DOHH2 (cell line): ENCODE results near the gene POLA2.

Source experiments
- H3F3A ChIP-seq: fragments of 200-600 bp; sonication (generic), shearing (Covaris generic); 2 replicates; pipeline ENCODE4 v1.6.0; 2016; ENCODE audit warnings: antibody characterized with exemption, mild to moderate bottlenecking; ENCODE audit not compliant: control insufficient read depth, insufficient read depth
- H3K27ac ChIP-seq: fragments of 200-600 bp; sonication (generic); 2 replicates; pipeline ENCODE4 v1.5.1; 2014; ENCODE audit warnings: low read depth, mild to moderate bottlenecking, low read length, moderate library complexity
- H3K27me3 ChIP-seq: fragments of 200-600 bp; sonication (generic); 2 replicates; pipeline ENCODE4 v1.6.1; 2014; ENCODE audit warnings: mild to moderate bottlenecking, low read length, mixed read lengths; ENCODE audit not compliant: control insufficient read depth
- H3K36me3 ChIP-seq: fragments of 200-600 bp; sonication (generic); 2 replicates; pipeline ENCODE4 v1.6.1; 2014; ENCODE audit warnings: mild to moderate bottlenecking, low read length, moderate library complexity, mixed read lengths; ENCODE audit not compliant: control insufficient read depth
- H3K4me1 ChIP-seq: fragments of 200-600 bp; sonication (generic); 2 replicates; pipeline ENCODE4 v1.6.1; 2014; ENCODE audit warnings: mild to moderate bottlenecking, low read length, mixed read lengths; ENCODE audit not compliant: control insufficient read depth
- H3K4me2 ChIP-seq: fragments of 200-600 bp; sonication (generic); 2 replicates; pipeline ENCODE4 v1.6.0; 2014; ENCODE audit warnings: mild to moderate bottlenecking, low read length, moderate library complexity
- H3K4me3 ChIP-seq: fragments of 200-600 bp; sonication (generic); 2 replicates; pipeline ENCODE4 v1.5.1; 2014; ENCODE audit warnings: mild to moderate bottlenecking, low read length, mixed read lengths
- H3K79me2 ChIP-seq: fragments of 200-600 bp; sonication (generic); 2 replicates; pipeline ENCODE4 v1.6.1; 2014; ENCODE audit warnings: mild to moderate bottlenecking, low read length, mixed read lengths; ENCODE audit not compliant: control insufficient read depth
- H3K9me2 ChIP-seq: fragments of 200-600 bp; sonication (generic); replicated peaks from 2 replicates; pipeline ENCODE4 v1.6.1; 2014; ENCODE audit warnings: mild to moderate bottlenecking, low read length, mixed read lengths; ENCODE audit not compliant: control insufficient read depth
- H3K9me3 ChIP-seq: fragments of 200-600 bp; sonication (generic); 2 replicates; pipeline ENCODE4 v1.6.1; 2014; ENCODE audit warnings: antibody characterized with exemption, low read length, mixed read lengths; ENCODE audit not compliant: control insufficient read depth, insufficient read depth
- H4K20me1 ChIP-seq: fragments of 200-600 bp; sonication (generic); 2 replicates; pipeline ENCODE4 v1.6.0; 2014; ENCODE audit warnings: low read depth, mild to moderate bottlenecking, antibody characterized with exemption, low read length, moderate library complexity; ENCODE audit not compliant: control insufficient read depth, insufficient read depth
- EZH2phosphoT487 ChIP-seq: fragments of 200-600 bp; sonication (generic); IDR thresholded peaks from 2 replicates; pipeline ENCODE4 v1.6.1; 2017; ENCODE audit warnings: borderline replicate concordance, mild to moderate bottlenecking, antibody characterized with exemption, low read length, moderate library complexity, mixed read lengths
- TF ChIP-seq, protein P1 (sequence below): fragments of 200-600 bp; sonication (generic); IDR thresholded peaks from one replicate; pipeline ENCODE4 v1.5.1; 2014; ENCODE audit warnings: antibody characterized with exemption, mild to moderate bottlenecking, low read depth, low read length; ENCODE audit not compliant: poor library complexity, severe bottlenecking

POLA2 gene

GRCh38 chr11:65221026-65221425 is 40.7 kb upstream of the POLA2 start:
- Histone ChIP-seq H3K36me3 (no peaks in the 10 kb centered on the region), H3K79me2 (no peaks in the 10 kb centered on the region), H3F3A (no peaks in the 10 kb centered on the region), H3K4me1 (peaks cover 14% of the 10 kb centered on the region), H3K27ac (no peak overlapping the region), H3K27me3 (no peaks in the 10 kb centered on the region), H4K20me1 (no peaks in the 10 kb centered on the region), H3K4me3 (no peak overlapping the region), H3K9me3 (no peaks in the 10 kb centered on the region), H3K4me2 (no peak overlapping the region), H3K9me2 (no peaks in the 10 kb centered on the region)
- TF ChIP-seq, protein P1, sequence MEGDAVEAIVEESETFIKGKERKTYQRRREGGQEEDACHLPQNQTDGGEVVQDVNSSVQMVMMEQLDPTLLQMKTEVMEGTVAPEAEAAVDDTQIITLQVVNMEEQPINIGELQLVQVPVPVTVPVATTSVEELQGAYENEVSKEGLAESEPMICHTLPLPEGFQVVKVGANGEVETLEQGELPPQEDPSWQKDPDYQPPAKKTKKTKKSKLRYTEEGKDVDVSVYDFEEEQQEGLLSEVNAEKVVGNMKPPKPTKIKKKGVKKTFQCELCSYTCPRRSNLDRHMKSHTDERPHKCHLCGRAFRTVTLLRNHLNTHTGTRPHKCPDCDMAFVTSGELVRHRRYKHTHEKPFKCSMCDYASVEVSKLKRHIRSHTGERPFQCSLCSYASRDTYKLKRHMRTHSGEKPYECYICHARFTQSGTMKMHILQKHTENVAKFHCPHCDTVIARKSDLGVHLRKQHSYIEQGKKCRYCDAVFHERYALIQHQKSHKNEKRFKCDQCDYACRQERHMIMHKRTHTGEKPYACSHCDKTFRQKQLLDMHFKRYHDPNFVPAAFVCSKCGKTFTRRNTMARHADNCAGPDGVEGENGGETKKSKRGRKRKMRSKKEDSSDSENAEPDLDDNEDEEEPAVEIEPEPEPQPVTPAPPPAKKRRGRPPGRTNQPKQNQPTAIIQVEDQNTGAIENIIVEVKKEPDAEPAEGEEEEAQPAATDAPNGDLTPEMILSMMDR: no peak
- TF ChIP-seq EZH2phosphoT487: no peak

DNA sequence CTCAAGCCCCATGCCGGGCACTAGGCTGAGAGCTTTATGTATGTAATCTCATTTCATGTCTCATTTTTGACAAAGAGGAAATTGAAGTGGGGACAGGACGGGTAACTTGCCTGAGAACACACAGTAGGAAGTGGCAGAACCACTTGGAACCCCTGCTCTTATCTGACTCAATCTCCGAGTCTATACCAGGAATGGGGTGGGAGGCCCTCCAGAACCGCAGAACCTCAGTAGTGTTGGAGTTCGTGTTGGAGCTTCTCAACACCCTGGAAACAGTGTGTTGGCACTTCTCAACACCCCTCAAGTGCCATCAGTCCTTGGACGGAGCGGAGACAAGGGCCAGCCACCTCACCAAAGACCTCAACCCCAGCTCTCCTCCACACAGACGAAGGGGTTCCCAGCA is 38.8 kb upstream of the POLA2 start:
- Histone ChIP-seq H3K79me2 (no peaks in the 10 kb centered on the region), H3F3A (0 out of 2 replicates have a peak, but pooled peaks cover 2% of the 10 kb centered on the region), H3K9me3 (no peaks in the 10 kb centered on the region), H3K27ac (no peak overlapping the region), H3K9me2 (no peaks in the 10 kb centered on the region), H3K4me2 (no peak overlapping the region), H3K36me3 (no peaks in the 10 kb centered on the region), H3K27me3 (0 out of 2 replicates have a peak, but pooled peaks cover 2% of the 10 kb centered on the region), H3K4me1 (peaks cover 18% of the 10 kb centered on the region), H3K4me3 (no peak overlapping the region), H4K20me1 (no peaks in the 10 kb centered on the region)
- TF ChIP-seq, protein P1: no peak
- no peak for TF ChIP-seq EZH2phosphoT487

- peak overlapping the region; percentile 75 for H3K4me3 ChIP-seq
- peaks cover 18% of the 10 kb centered on the region for H3K4me1 ChIP-seq
- TF ChIP-seq, protein P1: no peak
- no peak for TF ChIP-seq EZH2phosphoT487
- no peaks in the 10 kb centered on the region for H4K20me1 ChIP-seq
- H3K79me2 ChIP-seq: no peaks in the 10 kb centered on the region
- 0 out of 2 replicates have a peak, but pooled peaks cover 2% of the 10 kb centered on the region for H3F3A ChIP-seq
- H3K36me3 ChIP-seq: no peaks in the 10 kb centered on the region
- H3K27me3 ChIP-seq: 0 out of 2 replicates have a peak, but pooled peaks cover 2% of the 10 kb centered on the region
- peak overlapping the region; percentile 95 for H3K4me2 ChIP-seq
- H3K27ac ChIP-seq: no peak overlapping the region
- no peaks in the 10 kb centered on the region for H3K9me2 ChIP-seq
- no peaks in the 10 kb centered on the region for H3K9me3 ChIP-seq
These were observed 36.9 kb upstream of the POLA2 start for GRCh38 chr11:65224930-65225278.
